Right atrium auricular region (tissue), 2 donors: ENCODE measurements around the gene DNMT3A. TPM values are rescaled to one million over a fixed set of nuclear protein-coding genes. Genes with fewer than 3 reads are reported as not detected.

ENCODE experiments used
- DNase-seq: peaks from one replicate; pipeline ENCODE4 v3.0.0-alpha.2; 2019; ENCODE audit warnings: low spot score
- H3K27ac ChIP-seq, 2 donors: fragments of 200-600 bp; sonication (generic); 1 replicate in 1 of 2; 2 replicates in 1 of 2; pipeline ENCODE4 v1.5.1; 2016 to 2019
- H3K27me3 ChIP-seq, 2 donors: fragments of 200-600 bp; sonication (generic); one replicate each; pipeline versions ENCODE4 v1.5.1 to v1.6.0; 2017 to 2019
- H3K36me3 ChIP-seq: fragments of 200-600 bp; sonication (generic); one replicate; pipeline ENCODE4 v1.5.1; 2016
- H3K4me1 ChIP-seq, 2 donors: fragments of 200-600 bp; sonication (generic); one replicate each; pipeline versions ENCODE4 v1.5.1 to v1.6.0; 2017 to 2019
- H3K4me3 ChIP-seq, 2 donors: fragments of 200-600 bp; sonication (generic); 1 replicate in 1 of 2; 2 replicates in 1 of 2; pipeline ENCODE4 v1.5.1; 2017 to 2019; ENCODE audit warnings: mild to moderate bottlenecking in 1 of 2, moderate library complexity in 1 of 2
- H3K9me3 ChIP-seq, 2 donors: fragments of 200-600 bp; sonication (generic); one replicate each; pipeline ENCODE4 v1.5.1; 2019
- total RNA-seq, 2 donors: library from RNA; depleted of rRNA; stranded (reverse); fragments of >200 nt; gene quantifications; one replicate each; pipeline ENCODE4 v1.1.0, GENCODE V29; 2016
- TF ChIP-seq, protein P1 (sequence below), 2 donors: fragments of 200-600 bp; sonication (generic); IDR thresholded peaks; one replicate each; pipeline ENCODE4 v1.5.1; 2019; ENCODE audit warnings: antibody characterized with exemption in 2 of 2

DNMT3A gene
- total RNA-seq, 2 donors from 2014 or later: 6.0 to 8.1 TPM

DNA sequence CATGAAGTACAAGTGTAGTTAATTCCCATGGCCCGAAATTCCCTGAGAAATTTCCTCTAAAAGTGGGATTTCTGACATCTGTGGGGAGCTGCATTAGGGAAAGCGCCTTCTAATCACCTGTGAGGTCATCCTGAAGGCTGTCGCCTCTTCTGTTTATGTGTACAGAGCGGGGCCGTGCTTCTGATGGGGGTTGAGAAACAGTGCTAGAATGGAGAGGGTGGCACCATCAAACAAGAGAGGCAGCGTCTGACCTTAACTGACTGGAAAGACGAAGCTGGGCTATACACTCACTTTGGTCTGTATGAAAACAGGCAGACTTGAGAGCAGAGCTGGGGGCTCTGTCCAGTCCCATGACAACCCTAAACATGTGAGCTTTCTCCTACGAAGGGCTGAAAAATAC is 44.2 kb upstream of the DNMT3A start:
- TF ChIP-seq, protein P1, sequence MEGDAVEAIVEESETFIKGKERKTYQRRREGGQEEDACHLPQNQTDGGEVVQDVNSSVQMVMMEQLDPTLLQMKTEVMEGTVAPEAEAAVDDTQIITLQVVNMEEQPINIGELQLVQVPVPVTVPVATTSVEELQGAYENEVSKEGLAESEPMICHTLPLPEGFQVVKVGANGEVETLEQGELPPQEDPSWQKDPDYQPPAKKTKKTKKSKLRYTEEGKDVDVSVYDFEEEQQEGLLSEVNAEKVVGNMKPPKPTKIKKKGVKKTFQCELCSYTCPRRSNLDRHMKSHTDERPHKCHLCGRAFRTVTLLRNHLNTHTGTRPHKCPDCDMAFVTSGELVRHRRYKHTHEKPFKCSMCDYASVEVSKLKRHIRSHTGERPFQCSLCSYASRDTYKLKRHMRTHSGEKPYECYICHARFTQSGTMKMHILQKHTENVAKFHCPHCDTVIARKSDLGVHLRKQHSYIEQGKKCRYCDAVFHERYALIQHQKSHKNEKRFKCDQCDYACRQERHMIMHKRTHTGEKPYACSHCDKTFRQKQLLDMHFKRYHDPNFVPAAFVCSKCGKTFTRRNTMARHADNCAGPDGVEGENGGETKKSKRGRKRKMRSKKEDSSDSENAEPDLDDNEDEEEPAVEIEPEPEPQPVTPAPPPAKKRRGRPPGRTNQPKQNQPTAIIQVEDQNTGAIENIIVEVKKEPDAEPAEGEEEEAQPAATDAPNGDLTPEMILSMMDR (IDR thresholded peaks at IDR 0.05): no peak
- no peak for DNase-seq
- Histone ChIP-seq H3K36me3 (no peaks in the 10 kb centered on the region), H3K9me3 (no peaks in the 10 kb centered on the region), H3K27me3 (no peaks in the 10 kb centered on the region), H3K4me1 (no peaks in the 10 kb centered on the region), H3K27ac (no peak overlapping the region), H3K4me3 (no peak overlapping the region)

DNA sequence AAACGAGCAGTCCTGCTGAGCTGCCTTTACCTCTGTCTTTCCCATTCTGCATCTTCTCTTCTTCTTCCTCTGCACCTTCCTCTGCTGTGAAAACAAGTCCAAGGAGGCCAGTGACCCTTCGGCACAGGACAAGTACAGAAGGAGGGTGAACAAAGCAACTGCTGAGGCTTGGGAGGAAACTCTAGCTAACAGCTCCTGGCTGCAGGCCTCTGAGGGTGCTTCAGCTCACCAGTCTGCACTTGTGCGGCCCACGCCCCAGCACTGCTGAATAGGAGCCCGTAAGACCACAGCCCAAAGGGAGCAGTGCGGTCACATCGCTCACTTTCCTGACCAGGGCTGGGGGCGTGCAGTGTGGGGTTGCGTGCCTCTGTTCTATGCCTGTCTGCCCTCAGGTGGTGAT is 42.1 kb upstream of the DNMT3A start:
- DNase-seq: no peak
- Histone ChIP-seq H3K27me3 (no peaks in the 10 kb centered on the region), H3K4me3 (no peak overlapping the region), H3K36me3 (no peaks in the 10 kb centered on the region), H3K27ac (no peak overlapping the region), H3K9me3 (no peaks in the 10 kb centered on the region), H3K4me1 (no peaks in the 10 kb centered on the region)
- TF ChIP-seq, protein P1 (IDR thresholded peaks at IDR 0.05): no peak

DNA sequence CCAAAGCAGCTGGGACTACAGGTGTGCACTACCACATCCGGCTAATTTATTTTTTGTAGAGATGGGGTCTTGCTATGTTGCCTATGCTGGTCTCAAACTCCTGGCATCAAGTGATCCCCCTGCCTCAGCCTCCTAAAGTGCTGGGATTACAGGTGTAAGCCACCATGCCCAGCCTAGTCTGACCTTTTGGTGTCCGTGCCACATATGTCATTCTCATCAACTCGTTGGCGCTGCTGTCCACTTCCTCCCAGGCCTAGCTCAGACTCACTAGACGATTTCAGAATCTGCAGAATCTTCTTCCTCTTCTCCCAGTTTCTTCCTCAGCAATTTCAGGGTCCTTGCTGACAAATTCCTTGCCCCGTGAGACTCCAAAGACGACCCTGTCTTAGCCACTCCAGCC is 39.8 kb upstream of the DNMT3A start:
- H3K36me3 ChIP-seq: no peaks in the 10 kb centered on the region
- H3K27me3 ChIP-seq: no peaks in the 10 kb centered on the region
- no peak overlapping the region for H3K27ac ChIP-seq
- DNase-seq: no peak
- no peak overlapping the region for H3K4me3 ChIP-seq
- no peaks in the 10 kb centered on the region for H3K9me3 ChIP-seq
- H3K4me1 ChIP-seq: peaks cover 0 to 9% of the 10 kb centered on the region in 2 donors
- TF ChIP-seq, protein P1 (IDR thresholded peaks at IDR 0.05): no peak

DNA sequence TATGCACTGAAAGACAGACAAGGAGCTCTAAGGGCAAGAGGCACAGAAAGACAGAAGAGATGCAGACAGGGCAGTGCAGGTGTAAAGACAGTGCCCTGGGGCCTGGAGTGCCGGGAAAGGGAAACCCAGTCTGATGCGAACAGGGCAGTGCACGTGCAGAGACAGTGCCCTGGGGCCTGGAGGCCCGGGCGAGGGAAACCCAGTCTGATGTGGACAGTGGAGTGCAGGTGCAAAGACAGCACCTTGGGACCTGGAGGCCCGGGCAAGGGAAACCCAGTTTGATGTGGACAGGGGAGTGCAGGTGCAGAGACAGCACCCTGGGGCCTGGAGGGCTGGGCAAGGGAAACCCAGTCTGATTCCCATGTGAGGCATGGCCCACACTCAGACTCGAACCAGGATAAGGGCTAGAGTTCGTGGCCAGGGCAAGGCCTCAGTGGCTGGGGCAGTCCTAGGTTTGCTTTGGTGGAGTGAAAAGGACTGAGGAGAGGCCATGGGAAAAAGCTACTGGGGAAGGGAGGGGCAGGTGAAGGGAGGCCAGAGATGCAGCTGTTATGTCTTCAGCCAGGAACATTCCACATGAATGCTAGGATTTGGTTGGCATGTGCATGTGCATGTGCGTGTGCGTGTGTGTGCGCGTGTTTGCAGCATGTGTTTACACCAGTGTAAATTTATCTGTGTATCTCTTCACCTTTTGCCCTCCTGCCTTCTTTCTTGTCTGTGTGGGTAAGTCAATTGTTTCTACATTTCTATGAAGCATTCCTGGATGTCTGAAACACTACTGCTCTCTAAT is 39.1 kb upstream of the DNMT3A start:
- no peaks in the 10 kb centered on the region for H3K36me3 ChIP-seq
- H3K4me1 ChIP-seq: peaks cover 0 to 13% of the 10 kb centered on the region in 2 donors
- H3K9me3 ChIP-seq: no peaks in the 10 kb centered on the region
- no peak for DNase-seq
- TF ChIP-seq, protein P1 (IDR thresholded peaks at IDR 0.05): no peak
- no peaks in the 10 kb centered on the region for H3K27me3 ChIP-seq
- H3K27ac ChIP-seq: no peak overlapping the region
- no peak overlapping the region for H3K4me3 ChIP-seq

DNA sequence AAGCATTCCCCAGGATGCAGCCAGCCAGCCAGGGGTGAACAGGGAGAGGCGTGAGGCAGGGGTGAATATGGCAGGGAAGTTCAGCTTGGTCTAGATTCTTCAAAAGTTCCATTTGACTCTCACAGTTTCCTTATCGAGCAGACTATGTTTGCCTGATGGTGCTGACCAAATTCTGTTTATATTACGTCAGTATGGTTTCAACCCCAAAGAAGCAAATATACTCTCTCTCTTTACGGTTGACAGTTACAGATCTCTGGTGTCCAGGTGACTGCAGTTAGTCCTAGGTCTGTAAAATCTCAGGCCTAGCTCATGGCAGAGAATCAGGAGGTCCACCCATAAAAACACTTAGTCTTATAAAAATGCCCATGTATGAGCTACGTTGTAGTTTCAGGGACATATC is 38.3 kb upstream of the DNMT3A start:
- no peak overlapping the region for H3K27ac ChIP-seq
- H3K9me3 ChIP-seq: no peaks in the 10 kb centered on the region
- DNase-seq: no peak
- H3K4me1 ChIP-seq: peaks cover 0 to 13% of the 10 kb centered on the region in 2 donors
- H3K36me3 ChIP-seq: no peaks in the 10 kb centered on the region
- TF ChIP-seq, protein P1 (IDR thresholded peaks at IDR 0.05): no peak
- no peaks in the 10 kb centered on the region for H3K27me3 ChIP-seq
- H3K4me3 ChIP-seq: no peak overlapping the region

DNA sequence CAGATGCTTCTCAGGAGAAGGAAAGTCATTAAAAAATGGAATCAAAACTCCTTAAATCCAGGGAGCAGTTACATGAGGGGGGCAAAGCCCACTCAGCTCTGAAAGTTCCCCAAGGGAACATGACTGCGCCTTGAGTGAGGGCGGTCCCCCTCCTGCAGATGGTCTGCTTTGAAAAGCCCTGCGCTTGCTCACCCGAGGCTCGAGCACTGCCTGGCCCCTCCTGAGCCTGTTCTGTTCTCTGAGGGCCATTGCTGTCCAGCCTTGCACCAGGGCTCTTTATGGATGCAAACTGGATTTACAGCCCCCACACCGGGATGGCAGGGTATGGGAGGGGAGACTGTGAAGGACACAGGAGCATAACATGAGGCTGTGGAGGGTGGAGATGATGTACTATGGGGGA is 37.8 kb upstream of the DNMT3A start:
- Histone ChIP-seq H3K27me3 (no peaks in the 10 kb centered on the region), H3K4me1 (peaks cover 0 to 13% of the 10 kb centered on the region in 2 donors), H3K36me3 (no peaks in the 10 kb centered on the region), H3K4me3 (no peak overlapping the region), H3K27ac (no peak overlapping the region), H3K9me3 (no peaks in the 10 kb centered on the region)
- DNase-seq: no peak
- TF ChIP-seq, protein P1 (IDR thresholded peaks at IDR 0.05): no peak
